ENCODE data around the gene SEM1. TPM values are rescaled to one million over a fixed set of nuclear protein-coding genes. Genes with fewer than 3 reads are reported as not detected.
"Not testable (repeated sequence)": the region's sequence is repeated elsewhere in the genome, so short reads cannot be mapped to it uniquely, and the experiment has no call there.

Gene SEM1
- total RNA-seq, 1 donor from 2014 or later: 59.7 TPM

- DNase-seq (ENCODE audit: low spot score): no peak
Measured at GRCh38 chr7:96701258-96701657, 8.4 kb downstream of the SEM1 start.

DNA sequence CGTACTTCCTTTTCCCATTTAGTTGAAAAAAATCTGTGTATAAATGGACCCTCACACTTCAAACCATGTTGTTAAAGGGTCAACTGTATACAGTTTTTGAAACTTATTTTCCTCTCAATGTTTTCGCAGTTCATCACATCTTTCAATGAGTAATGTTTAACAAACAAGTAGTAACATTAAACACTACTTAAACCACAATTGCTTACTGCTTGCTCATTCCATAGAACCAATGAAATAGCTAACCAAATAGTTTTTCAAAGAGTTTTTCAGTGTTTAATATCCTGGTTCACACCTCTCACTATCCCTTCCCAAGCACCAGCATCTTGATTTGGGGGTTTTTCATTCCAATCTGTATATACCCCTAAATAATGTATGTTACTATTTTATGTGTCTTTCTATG, 9.1 kb downstream of the SEM1 start:
- DNase-seq (ENCODE audit: low spot score): no peak

DNA sequence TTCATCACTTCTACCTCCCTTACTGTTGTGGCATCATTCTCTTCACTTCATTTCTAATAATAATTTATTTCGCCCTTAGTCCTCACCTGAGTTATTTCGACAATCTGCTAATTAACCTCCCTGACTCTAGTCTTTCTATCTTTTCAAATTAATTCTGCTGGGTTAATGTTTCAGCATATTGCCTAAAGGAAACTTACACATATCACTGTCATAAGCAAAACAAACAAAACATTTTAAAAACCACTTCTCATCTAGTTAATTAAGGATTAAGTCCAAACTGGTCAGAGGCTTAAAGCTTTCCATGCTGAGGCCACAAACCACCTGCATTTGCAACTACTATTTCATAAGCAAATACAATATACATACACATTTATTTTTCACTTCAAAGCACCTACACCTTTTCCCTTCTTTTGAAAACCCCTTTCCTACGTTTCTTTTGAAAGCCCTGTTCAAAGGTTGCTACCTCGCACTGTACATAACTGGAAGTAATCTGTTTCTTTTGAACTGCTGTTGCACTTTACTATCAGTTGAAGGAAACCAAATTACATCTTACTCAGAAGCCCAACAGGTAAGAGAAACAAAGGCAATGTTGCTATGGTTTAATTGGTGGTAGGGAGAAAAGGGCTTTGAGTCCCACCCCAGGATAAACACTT, 10.3 kb downstream of the SEM1 start:
- no peak for DNase-seq (ENCODE audit: low spot score)

- not testable (repeated sequence) for DNase-seq (ENCODE audit: low spot score)
Measured at GRCh38 chr7:96698449-96698848, 11.2 kb downstream of the SEM1 start.

- no peak for DNase-seq (ENCODE audit: low spot score)
Measured at GRCh38 chr7:96697822-96698221, 11.8 kb downstream of the SEM1 start.

DNA sequence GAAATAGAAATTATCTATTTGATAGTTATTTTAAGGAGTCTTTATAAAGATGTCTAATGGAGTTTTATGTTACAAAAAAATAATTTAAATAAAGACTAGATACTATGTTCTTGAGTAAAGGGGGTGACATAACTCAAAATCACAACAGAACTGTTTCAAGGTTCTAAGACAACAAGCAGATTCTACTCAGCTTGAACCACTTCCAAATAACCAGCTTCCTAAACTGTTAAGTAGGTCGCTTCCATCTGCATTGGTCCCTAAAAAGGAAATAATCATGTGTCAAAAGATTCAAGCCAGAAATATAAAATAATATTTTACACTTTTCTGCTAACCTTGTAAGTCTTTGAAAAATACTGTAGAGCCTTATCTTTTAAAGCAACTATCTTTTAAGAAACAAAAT, 14.1 kb downstream of the SEM1 start:
- DNase-seq (ENCODE audit: low spot score): no peak

DNA sequence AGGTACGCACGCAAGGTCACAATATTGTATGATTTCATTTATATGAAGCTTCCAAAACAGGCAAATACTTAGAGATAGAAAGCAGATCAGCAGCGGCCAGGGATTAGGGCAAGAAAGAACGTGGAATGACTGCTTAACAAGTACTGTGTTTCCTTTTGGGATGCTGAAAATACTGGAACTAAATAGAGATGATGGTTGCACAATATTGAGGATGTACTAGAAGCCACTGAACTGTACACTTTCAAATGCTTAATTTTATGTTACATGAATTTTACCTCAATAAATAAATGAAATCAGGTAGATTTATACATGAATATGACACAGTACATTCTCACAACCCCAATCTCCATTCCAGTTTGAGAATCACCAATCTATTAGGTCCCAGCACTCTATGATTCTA, 15.6 kb downstream of the SEM1 start:
- no peak for DNase-seq (ENCODE audit: low spot score)

GRCh38 chr7:96691702-96692101, 17.9 kb downstream of the SEM1 start:
- no peak for DNase-seq (ENCODE audit: low spot score)

DNA sequence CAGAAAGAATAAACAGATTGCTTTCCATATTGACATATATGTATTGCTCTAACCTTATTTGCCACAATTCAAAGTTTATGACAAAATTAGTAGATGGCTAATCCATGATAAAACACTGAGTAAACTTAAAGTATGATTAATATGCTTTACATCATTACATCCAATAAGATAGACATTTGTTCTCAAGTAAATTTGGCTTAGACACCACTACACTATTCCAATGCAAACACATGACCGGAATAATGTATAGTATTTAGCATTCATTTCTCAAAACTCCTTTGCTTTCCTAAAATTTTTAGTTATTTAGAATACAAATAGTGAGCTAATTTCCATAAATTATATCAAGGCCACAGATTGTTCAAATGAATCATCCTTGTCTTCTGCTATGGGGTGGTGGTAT, 20.2 kb downstream of the SEM1 start:
- DNase-seq (ENCODE audit: low spot score): no peak

DNA sequence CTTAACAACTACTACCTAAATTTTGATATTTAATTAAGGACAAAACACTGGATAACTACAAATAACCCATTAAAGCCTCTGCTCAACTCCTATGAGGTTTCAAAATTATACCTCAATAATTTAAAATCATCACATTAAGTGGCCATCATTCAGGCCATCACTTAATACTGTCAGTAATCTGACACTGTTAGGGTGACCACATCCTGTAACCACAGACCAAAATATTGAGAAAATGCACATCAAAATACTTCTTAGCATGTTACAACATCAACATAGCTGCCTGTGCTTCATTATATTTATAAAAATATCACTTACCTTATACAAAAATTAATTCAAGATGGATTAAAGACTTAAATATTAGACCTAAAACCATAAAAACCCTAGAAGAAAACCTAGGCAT, 23.3 kb downstream of the SEM1 start:
- DNase-seq (ENCODE audit: low spot score): no peak

- DNase-seq (ENCODE audit: low spot score): no peak
Measured at GRCh38 chr7:96685755-96686154, 23.9 kb downstream of the SEM1 start.

- DNase-seq (ENCODE audit: low spot score): no peak
Measured at GRCh38 chr7:96685353-96685752, 24.3 kb downstream of the SEM1 start.

DNA sequence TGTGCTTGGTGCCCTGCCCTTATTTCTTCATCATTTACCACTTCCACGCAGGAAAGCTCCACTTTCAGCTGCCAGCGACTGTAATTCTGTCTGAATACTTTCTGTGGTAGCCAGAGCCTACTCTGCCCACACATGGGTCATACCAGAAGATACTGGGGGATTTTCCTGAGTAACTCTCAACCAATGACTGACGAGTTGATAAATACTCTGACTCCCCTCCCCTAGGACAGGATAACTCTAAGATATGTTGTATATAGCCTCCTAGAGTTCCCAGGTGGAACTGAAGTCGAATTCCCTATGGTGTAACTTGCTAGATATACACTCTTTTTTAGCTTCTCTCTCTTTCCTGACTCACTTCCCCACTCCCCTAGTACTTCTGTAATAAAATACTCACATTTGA, 29.8 kb downstream of the SEM1 start:
- no peak for DNase-seq (ENCODE audit: low spot score)

DNA sequence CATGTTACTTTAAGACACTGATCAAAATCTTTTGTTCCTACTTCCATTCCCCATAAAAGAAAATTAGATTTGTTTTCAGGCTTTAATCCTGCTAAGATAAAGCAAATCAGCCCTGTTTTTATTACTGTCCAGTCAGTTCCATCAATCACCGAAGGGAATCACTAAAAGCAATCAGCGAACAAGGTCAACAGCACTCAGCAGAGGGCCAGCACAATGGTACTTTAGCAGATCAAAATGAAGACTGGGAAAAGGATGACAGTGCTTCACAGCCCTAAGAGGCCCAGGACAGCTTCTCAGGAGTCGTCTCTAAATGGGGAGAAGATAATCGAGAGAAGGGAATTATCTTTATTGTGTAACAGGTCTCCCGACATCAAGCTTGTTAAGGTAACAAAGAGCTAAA, 32.7 kb downstream of the SEM1 start:
- no peak for DNase-seq (ENCODE audit: low spot score)

GRCh38 chr7:96675548-96675947, 34.1 kb downstream of the SEM1 start:
- no peak for DNase-seq (ENCODE audit: low spot score)

GRCh38 chr7:96674565-96674964, 35.1 kb downstream of the SEM1 start:
- DNase-seq (ENCODE audit: low spot score): no peak

GRCh38 chr7:96671854-96672253, 37.8 kb downstream of the SEM1 start:
- no peak for DNase-seq (ENCODE audit: low spot score)

DNA sequence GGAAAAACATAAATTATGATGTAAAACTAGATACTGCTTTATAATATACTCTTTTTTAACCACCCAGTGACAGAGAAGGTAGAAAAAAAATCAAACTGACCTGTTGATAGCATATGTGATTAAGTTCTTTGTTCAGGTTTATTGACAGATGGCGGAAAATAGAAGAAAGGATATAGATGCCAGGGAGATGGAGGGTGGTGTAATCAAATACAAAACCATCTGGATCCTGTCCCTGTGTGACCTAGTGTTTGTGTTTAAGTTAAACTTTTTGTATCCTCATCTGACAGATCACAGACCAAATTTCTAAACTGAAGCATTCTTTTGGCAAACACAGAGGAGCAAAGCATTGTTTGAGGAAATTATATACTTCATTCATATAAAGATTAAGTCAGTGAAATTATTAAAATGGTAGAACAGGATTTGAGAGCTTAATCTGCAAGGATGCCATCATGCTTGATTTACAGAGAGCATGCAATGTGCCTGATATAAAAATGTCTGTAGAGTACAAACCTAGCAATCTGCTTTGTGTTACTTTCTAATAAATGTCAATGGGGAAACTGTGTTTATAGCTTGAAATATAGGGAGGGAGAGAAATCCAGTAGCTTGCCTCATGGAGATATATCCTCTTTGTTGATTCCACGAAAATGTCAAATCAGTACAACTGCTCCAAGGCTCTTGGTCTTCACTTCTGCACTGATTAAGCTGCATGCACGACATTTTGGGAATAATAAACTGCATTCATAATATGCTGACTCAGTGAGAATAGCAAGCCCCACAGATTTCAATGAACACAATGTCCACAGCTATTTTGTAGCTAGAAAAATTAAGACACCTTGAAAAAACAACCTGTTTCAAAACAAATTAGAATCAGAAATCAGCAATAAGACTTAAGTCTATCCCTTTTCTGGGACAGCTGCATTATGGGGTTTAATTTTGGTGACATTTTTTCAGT, 39.0 kb downstream of the SEM1 start:
- peak; percentile 70 for DNase-seq (ENCODE audit: low spot score)

DNA sequence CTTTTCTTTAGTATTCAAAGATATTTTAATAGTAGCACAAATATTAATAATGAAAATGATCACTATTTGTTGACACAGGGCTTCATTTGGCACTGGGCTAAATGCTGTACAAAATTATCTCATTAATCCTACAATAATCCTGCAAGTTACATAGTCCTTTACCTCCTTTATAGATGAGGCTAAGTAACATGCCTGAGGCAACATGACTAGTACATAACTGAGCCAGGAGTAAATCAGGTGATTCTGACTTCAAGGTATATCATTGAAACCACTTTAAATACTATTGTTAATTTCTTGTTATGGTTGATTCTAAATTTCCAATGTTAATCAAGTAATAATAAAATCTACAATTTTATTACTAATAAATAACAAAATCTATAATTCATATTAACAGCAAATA, 39.8 kb downstream of the SEM1 start:
- no peak for DNase-seq (ENCODE audit: low spot score)

DNA sequence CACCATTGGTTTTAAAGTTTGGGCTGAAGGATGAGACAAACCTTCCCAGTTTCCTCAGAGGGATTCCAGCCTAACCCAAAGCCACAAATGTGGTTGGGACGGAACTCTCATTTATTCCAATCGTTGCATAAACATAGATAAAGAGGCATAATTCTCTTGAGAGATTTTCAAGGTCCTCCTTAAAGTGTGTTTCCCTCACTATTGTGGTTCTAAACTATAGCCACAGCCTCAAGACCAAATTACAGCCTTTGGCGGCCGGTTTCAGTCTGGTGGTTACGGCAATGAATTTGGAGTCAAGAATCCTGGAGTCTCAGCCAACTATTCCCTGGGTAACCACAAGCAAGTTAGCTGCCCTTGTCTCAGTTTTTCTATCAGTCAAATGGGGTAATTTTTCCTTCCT, 42.6 kb downstream of the SEM1 start:
- DNase-seq (ENCODE audit: low spot score): no peak

GRCh38 chr7:96665689-96666088, 44.0 kb downstream of the SEM1 start:
- no peak for DNase-seq (ENCODE audit: low spot score)

DNA sequence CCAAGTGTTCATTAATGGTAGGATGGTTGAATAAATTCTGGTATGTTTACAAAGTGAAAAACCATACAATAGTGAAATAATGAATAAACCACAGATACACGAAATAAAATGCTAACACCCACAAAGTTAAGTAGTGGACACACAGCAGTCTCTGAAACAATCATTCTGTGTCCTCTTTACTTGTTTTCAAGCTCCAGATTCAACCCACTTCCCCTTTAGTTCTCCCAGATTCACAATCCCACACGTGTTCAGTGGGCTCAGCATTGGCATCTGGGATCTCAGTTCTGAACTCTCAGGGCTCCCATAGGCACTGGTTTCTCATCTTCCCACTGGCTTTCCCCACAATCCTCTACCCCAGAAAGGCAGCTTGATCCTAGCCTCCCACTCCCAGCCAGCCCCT, 44.9 kb downstream of the SEM1 start:
- no peak for DNase-seq (ENCODE audit: low spot score)

- no peak for DNase-seq (ENCODE audit: low spot score)
Measured at GRCh38 chr7:96663871-96664445, 45.7 kb downstream of the SEM1 start.
